Type B pancreatic cell (in vitro differentiated cells): ENCODE data around the gene TTC28. TPM values are rescaled to one million over a fixed set of nuclear protein-coding genes. Genes with fewer than 3 reads are reported as not detected.

ENCODE experiments used
- DNase-seq: peaks from one replicate; pipeline ENCODE4 v3.0.0; 2021; ENCODE audit warnings: mixed read lengths; ENCODE audit not compliant: unreplicated experiment; ENCODE audit errors: extremely low spot score
- H3K27ac Mint-ChIP-seq: 2 replicates; pipeline ENCODE4 v1.8.0; 2021; ENCODE audit warnings: mild to moderate bottlenecking, mixed read lengths
- H3K27me3 Mint-ChIP-seq: 2 replicates; pipeline ENCODE4 v1.8.0; 2021; ENCODE audit warnings: mixed read lengths
- H3K36me3 Mint-ChIP-seq: 2 replicates; pipeline ENCODE4 v1.8.0; 2021; ENCODE audit warnings: mixed read lengths
- H3K4me1 Mint-ChIP-seq: one replicate; pipeline ENCODE4 v1.8.0; 2021; ENCODE audit warnings: mixed read lengths; ENCODE audit not compliant: unreplicated experiment
- H3K4me3 Mint-ChIP-seq: 2 replicates; pipeline ENCODE4 v1.8.0; 2021; ENCODE audit warnings: mild to moderate bottlenecking, mixed read lengths
- H3K9me3 Mint-ChIP-seq: 2 replicates; pipeline ENCODE4 v1.8.0; 2021; ENCODE audit warnings: mixed read lengths
- total RNA-seq: library from RNA; stranded (reverse); gene quantifications from 2 replicates; pipeline ENCODE4 v1.2.1, GENCODE V29; 2021; ENCODE audit warnings: low replicate concordance
- TF ChIP-seq, protein P1 (sequence below): fragments of 200-600 bp; sonication (generic); conservative IDR thresholded peaks from 2 replicates; pipeline ENCODE4 v1.5.0; 2021; ENCODE audit warnings: antibody characterized with exemption, mild to moderate bottlenecking

TTC28 gene
- total RNA-seq, 1 donor from 2014 or later = 59.2 TPM

DNA sequence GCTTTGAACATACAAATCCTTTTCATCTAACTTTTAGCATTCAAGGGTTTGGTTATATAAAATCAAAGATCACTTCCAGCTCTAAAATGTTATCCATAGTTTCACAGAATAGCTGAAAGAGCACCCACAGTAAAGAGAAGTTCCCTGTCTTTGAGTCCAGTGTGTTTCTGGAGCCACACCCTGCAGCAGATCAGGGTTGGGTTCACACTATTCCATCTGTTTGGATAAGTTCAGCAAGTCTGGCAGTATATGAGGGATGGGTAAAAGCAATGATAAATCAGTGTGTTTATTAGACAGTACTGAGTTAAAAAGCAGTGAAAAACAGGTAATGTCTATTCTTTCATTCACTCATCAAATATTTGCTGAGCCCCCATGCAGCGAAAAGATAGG lies 624.8 kb downstream of the TTC28 start:
- H3K4me3 Mint-ChIP-seq = no peak overlapping the region
- H3K4me1 Mint-ChIP-seq = peaks cover 30% of the 10 kb centered on the region
- no peaks in the 10 kb centered on the region for H3K27me3 Mint-ChIP-seq
- H3K36me3 Mint-ChIP-seq = peaks cover 4% of the 10 kb centered on the region
- TF ChIP-seq, protein P1, sequence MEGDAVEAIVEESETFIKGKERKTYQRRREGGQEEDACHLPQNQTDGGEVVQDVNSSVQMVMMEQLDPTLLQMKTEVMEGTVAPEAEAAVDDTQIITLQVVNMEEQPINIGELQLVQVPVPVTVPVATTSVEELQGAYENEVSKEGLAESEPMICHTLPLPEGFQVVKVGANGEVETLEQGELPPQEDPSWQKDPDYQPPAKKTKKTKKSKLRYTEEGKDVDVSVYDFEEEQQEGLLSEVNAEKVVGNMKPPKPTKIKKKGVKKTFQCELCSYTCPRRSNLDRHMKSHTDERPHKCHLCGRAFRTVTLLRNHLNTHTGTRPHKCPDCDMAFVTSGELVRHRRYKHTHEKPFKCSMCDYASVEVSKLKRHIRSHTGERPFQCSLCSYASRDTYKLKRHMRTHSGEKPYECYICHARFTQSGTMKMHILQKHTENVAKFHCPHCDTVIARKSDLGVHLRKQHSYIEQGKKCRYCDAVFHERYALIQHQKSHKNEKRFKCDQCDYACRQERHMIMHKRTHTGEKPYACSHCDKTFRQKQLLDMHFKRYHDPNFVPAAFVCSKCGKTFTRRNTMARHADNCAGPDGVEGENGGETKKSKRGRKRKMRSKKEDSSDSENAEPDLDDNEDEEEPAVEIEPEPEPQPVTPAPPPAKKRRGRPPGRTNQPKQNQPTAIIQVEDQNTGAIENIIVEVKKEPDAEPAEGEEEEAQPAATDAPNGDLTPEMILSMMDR = no peak
- no peaks in the 10 kb centered on the region for H3K9me3 Mint-ChIP-seq
- no peak for DNase-seq
- no peak overlapping the region for H3K27ac Mint-ChIP-seq

GRCh38 chr22:28053896-28054818 lies 625.5 kb downstream of the TTC28 start:
- H3K9me3 Mint-ChIP-seq = no peaks in the 10 kb centered on the region
- H3K4me3 Mint-ChIP-seq = no peak overlapping the region
- TF ChIP-seq, protein P1 = no peak
- H3K4me1 Mint-ChIP-seq = peaks cover 36% of the 10 kb centered on the region
- no peaks in the 10 kb centered on the region for H3K27me3 Mint-ChIP-seq
- H3K27ac Mint-ChIP-seq = no peak overlapping the region
- H3K36me3 Mint-ChIP-seq = peaks cover 4% of the 10 kb centered on the region
- no peak for DNase-seq

- no peak overlapping the region for H3K27ac Mint-ChIP-seq
- peak overlapping the region; percentile 24 for H3K4me3 Mint-ChIP-seq
- TF ChIP-seq, protein P1 = peak; percentile 32
- H3K4me1 Mint-ChIP-seq = peaks cover 36% of the 10 kb centered on the region
- no peaks in the 10 kb centered on the region for H3K9me3 Mint-ChIP-seq
- no peaks in the 10 kb centered on the region for H3K27me3 Mint-ChIP-seq
- H3K36me3 Mint-ChIP-seq = peaks cover 4% of the 10 kb centered on the region
- DNase-seq = no peak
Measured at GRCh38 chr22:28052825-28053269, 626.8 kb downstream of the TTC28 start.

- Mint-ChIP-seq H3K9me3 (no peaks in the 10 kb centered on the region), H3K4me1 (peaks cover 36% of the 10 kb centered on the region), H3K27ac (no peak overlapping the region), H3K4me3 (no peak overlapping the region), H3K27me3 (no peaks in the 10 kb centered on the region), H3K36me3 (peaks cover 4% of the 10 kb centered on the region)
- DNase-seq = no peak
- TF ChIP-seq, protein P1 = peak; percentile 95
Measured at GRCh38 chr22:28051787-28052356, 627.8 kb downstream of the TTC28 start.

DNA sequence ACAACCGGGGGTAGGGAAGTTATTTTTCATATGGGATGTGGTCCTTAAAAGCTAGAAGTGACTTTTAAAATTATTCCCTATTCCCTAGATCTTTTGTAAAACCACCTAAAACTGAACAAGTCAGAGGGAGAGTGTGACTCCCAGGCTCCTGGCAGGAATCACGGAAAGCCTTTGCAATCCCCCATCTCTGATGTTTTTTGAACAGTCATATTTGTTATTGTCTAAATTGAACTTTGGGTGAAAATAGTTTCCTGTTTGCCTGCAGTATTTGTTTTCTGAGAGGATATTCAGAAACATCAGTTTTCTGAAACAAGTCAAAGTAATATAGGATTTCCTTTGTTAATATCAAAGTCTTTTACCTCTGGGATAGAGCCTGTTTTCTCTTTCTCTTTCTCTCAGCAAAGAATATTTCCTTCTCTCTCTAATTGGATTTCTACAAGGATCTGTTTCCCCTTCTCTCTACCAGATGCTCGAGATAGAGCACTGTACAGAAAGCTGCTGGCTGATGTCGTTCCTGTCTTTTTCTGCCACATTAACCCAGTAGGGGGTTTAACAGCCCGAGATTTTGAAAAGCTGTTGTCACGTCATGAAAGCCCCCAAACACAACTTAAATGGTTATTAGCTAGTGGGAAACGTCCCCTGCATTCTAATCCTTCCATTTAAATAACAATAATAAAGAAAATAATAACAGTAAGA lies 628.4 kb downstream of the TTC28 start:
- Mint-ChIP-seq H3K4me1 (peaks cover 36% of the 10 kb centered on the region), H3K27ac (no peak overlapping the region)

More for the DNA sequence above, 628.4 kb downstream of the TTC28 start:
- no peak for DNase-seq
- Mint-ChIP-seq H3K4me3 (no peak overlapping the region), H3K9me3 (no peaks in the 10 kb centered on the region), H3K27me3 (no peaks in the 10 kb centered on the region), H3K36me3 (peaks cover 4% of the 10 kb centered on the region)
- TF ChIP-seq, protein P1 = no peak
